H1 (cell line): ENCODE data around the gene NKTR.

Source experiments
- POLR2AphosphoS5 ChIP-seq: IDR thresholded peaks from 2 replicates; pipeline ENCODE4 v1.6.1; 2011; ENCODE audit warnings: low read depth, low read length
- TF ChIP-seq, protein P1 (sequence below), 3 experiments: IDR thresholded peaks; 1 replicate in 2 of 3; 2 replicates in 1 of 3; pipeline versions ENCODE4 v1.5.1 to v1.6.1; 2011; ENCODE audit warnings: low read length in 3 of 3, mild to moderate bottlenecking in 3 of 3, inconsistent platforms in 2 of 3, low read depth in 1 of 3, moderate library complexity in 1 of 3; ENCODE audit not compliant: insufficient read depth in 1 of 3; ENCODE audit errors: control extremely low read depth in 1 of 3

DNA sequence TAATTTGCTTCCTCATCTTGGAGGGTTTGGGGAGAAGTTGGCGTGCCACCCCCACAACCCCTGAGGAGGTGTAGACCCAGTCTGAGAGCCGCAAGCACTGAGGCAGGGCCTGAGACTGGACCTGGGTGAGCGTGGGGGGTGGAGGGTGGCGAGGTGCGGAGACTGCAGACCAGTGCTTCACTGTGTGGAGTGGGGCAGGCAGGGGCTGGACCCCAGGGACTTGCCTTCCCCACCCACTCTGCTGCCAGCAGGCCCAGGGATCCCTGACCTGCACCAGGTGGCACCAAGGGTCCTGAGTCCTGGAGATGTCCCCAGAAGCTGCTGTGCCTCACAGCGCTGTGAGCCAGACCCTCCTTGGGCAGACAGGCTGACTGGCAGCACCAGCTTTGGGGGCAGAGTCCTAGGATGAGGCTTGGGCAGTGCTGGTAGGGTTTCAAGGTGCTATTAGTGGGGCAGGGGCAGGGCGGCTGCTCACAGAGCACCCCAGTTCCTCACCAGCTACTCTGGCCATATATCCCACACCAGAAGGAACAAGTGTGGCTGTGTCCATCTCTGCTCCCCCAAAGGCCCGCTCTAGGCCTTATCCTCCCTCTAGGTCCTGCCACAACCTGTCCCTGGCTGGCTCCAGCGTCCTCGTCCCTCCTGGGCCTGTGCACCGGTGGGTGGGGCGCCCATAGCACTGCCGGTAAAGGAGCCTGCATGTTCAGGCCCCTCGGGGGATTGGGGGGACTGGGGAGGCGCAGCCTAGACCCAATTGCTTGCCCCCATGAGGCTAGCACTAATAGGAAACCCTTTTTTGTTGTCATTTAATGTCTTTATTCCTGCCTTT is 64.8 kb downstream of the NKTR start:
- TF ChIP-seq POLR2AphosphoS5: no peak
- TF ChIP-seq, protein P1, sequence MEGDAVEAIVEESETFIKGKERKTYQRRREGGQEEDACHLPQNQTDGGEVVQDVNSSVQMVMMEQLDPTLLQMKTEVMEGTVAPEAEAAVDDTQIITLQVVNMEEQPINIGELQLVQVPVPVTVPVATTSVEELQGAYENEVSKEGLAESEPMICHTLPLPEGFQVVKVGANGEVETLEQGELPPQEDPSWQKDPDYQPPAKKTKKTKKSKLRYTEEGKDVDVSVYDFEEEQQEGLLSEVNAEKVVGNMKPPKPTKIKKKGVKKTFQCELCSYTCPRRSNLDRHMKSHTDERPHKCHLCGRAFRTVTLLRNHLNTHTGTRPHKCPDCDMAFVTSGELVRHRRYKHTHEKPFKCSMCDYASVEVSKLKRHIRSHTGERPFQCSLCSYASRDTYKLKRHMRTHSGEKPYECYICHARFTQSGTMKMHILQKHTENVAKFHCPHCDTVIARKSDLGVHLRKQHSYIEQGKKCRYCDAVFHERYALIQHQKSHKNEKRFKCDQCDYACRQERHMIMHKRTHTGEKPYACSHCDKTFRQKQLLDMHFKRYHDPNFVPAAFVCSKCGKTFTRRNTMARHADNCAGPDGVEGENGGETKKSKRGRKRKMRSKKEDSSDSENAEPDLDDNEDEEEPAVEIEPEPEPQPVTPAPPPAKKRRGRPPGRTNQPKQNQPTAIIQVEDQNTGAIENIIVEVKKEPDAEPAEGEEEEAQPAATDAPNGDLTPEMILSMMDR (IDR thresholded peaks at IDR 0.05; ENCODE audit: control extremely low read depth in 1 of 3, insufficient read depth in 1 of 3, low read depth in 1 of 3, low read length in 3 of 3): no peak
